Measurements from ENCODE around the gene C13orf46.

- TF ChIP-seq ESRRA (IDR thresholded peaks at IDR 0.05; ENCODE audit: low read length) (no peak), EZH2 (IDR thresholded peaks at IDR 0.05; ENCODE audit: borderline replicate concordance, control insufficient read depth, low read depth, low read length) (no peak), BCL11A (IDR thresholded peaks at IDR 0.05; ENCODE audit: low read depth, low read length) (no peak), POLR2A (IDR thresholded peaks at IDR 0.05; ENCODE audit: low read depth, low read length) (no peak)
Measured at GRCh38 chr13:114010401-114011101, 36.7 kb upstream of the C13orf46 start.
